H1 (cell line): ENCODE data around the gene STK11. TPM values are rescaled to one million over a fixed set of nuclear protein-coding genes. Genes with fewer than 3 reads are reported as not detected.
A peak's percentile ranks its signal among the peaks of the same experiment; 100 is the strongest.

Experiments
- CBX5 ChIP-seq: fragments of 300-800, 300-1000 bp; sonication (generic); IDR thresholded peaks from 2 replicates; pipeline ENCODE4 v1.7.1; 2016; ENCODE audit warnings: antibody characterized with exemption, low read length, low read depth
- CTBP2 ChIP-seq: IDR thresholded peaks from 2 replicates; pipeline ENCODE4 v1.7.0; 2011; ENCODE audit warnings: borderline replicate concordance, mild to moderate bottlenecking, moderate library complexity, mixed read lengths, low read length; ENCODE audit not compliant: insufficient read depth, insufficient read length
- FOSL1 ChIP-seq: IDR thresholded peaks from 2 replicates; pipeline ENCODE4 v1.6.1; 2011; ENCODE audit warnings: mild to moderate bottlenecking, low read depth, low read length, moderate library complexity; ENCODE audit not compliant: insufficient read depth
- PHF8 ChIP-seq: fragments of 200-600 bp; sonication (generic); conservative IDR thresholded peaks from 2 replicates; pipeline ENCODE4 v1.7.1; 2012; ENCODE audit warnings: low read depth, mild to moderate bottlenecking, inconsistent platforms, low read length, moderate library complexity
- POU5F1 ChIP-seq: IDR thresholded peaks from 2 replicates; pipeline ENCODE4 v1.6.1; 2011; ENCODE audit warnings: low read depth, mild to moderate bottlenecking, low read length, moderate library complexity
- RFX5 ChIP-seq: IDR thresholded peaks from 2 replicates; pipeline ENCODE4 v1.6.1; 2011; ENCODE audit warnings: low read depth, low read length, improper control_type of control experiment, borderline replicate concordance
- polyA plus RNA-seq, 7 experiments: library from polyadenylated mRNA; depleted of rRNA in 3 of 7; stranded (reverse) in 5 of 7; unstranded in 2 of 7; fragments of >200 nt in 5 of 7; fragments of 200-250 nt in 2 of 7; gene quantifications; 1 replicate in 5 of 7; 2 replicates in 1 of 7; 4 replicates in 1 of 7; pipeline versions ENCODE4 v1.2.1 to v1.2.3, GENCODE V29; 2011 to 2013; ENCODE audit warnings: missing spikeins in 2 of 7, mixed read lengths in 2 of 7
- total RNA-seq: library from RNA; stranded (reverse); fragmentation: NEBNext Ultra II Directional; extraction: Animal tissue kit (Norgen Biotek cat#: 25700); gene quantifications from 2 replicates; pipeline ENCODE4 v1.2.1, GENCODE V29; 2021
- TF ChIP-seq, protein P1 (sequence below): IDR thresholded peaks from 2 replicates; pipeline ENCODE4 v1.6.1; 2012; ENCODE audit warnings: inconsistent platforms

Gene STK11
- total and polyA plus RNA-seq, 2 of the 8 experiments (the other 6 are each of a cell fraction or from before 2014, with no cell fraction given): 45.3 to 70.7 TPM

DNA sequence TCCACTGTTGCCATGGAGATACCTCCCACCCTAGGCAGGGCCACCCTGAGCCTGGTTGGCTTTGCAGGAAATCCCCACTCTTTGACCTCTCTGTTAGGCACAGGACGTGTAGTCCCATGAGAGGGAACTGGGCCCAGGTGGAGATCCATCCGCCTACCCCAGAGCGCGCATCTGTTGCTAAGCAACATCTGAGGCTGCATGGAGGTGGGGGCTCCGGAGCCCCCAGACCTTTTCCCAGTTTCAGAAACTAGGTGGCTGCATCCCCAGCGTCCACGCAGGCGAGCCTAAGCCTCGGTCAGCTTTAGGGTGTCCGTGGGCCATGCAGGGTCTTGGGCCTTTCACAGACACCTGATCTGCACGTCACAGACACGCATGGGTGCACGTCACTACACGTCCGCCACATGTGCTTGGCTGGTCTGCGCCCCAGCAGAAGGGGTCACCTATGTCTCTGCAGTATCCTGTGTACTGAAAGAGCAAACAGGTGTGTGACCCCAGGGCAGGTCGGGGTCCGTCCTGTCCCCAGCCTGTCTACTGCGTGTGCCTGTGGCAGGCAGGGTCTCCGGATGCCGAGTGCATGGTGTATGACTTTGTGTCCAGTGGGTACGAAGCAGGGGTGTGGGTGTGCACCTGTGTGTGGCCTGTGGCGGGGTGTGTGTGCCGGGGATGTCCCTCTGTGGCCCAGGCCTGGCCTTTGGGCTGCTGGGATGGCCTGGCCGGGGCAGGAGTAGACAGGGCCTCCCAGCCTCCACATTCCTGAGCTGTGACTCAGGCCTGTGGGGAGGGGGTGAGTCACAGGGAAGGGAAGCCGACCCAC lies 59.4 kb downstream of the STK11 start (continued):
- TF ChIP-seq, protein P1, sequence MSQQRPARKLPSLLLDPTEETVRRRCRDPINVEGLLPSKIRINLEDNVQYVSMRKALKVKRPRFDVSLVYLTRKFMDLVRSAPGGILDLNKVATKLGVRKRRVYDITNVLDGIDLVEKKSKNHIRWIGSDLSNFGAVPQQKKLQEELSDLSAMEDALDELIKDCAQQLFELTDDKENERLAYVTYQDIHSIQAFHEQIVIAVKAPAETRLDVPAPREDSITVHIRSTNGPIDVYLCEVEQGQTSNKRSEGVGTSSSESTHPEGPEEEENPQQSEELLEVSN: no peak
- TF ChIP-seq POU5F1 (no peak), CBX5 (no peak), RFX5 (no peak), FOSL1 (peak; percentile 83; the same call in 1 of the 2 replicates), PHF8 (no peak), CTBP2 (no peak)
